Neural progenitor cell (in vitro differentiated cells): Measurements from ENCODE around the gene FAM118A.

Experiments used
- EZH2 ChIP-seq: fragments of 200-600 bp; sonication (generic); IDR thresholded peaks from 2 replicates; pipeline ENCODE4 v1.6.1; 2017; ENCODE audit warnings: antibody characterized with exemption, mild to moderate bottlenecking, moderate library complexity
- TF ChIP-seq, protein P1 (sequence below): fragments of 200-600 bp; sonication (generic); IDR thresholded peaks from 2 replicates; pipeline ENCODE4 v1.5.1; 2017; ENCODE audit warnings: antibody characterized with exemption, mild to moderate bottlenecking

DNA sequence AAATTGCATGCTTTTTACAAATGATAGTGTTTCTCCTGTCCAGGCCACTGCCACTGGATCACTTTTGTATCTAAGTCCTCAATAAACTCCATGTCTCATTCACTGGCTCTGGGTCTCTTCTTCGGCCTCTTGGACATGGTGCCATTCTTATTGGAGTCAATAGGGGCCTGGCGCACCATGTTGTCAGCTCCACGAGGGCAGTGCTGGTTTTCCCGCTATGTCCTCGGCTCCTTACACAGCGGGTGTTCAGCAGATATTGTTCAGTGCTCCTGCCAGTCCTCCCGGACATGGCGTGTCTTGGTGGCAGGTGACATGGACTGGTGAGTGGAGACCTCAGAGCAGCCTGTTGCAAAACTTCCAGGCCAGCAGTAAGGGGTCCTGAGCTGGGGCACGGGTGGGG, 3.6 kb upstream of the FAM118A start:
- TF ChIP-seq EZH2 = no peak
- TF ChIP-seq, protein P1, sequence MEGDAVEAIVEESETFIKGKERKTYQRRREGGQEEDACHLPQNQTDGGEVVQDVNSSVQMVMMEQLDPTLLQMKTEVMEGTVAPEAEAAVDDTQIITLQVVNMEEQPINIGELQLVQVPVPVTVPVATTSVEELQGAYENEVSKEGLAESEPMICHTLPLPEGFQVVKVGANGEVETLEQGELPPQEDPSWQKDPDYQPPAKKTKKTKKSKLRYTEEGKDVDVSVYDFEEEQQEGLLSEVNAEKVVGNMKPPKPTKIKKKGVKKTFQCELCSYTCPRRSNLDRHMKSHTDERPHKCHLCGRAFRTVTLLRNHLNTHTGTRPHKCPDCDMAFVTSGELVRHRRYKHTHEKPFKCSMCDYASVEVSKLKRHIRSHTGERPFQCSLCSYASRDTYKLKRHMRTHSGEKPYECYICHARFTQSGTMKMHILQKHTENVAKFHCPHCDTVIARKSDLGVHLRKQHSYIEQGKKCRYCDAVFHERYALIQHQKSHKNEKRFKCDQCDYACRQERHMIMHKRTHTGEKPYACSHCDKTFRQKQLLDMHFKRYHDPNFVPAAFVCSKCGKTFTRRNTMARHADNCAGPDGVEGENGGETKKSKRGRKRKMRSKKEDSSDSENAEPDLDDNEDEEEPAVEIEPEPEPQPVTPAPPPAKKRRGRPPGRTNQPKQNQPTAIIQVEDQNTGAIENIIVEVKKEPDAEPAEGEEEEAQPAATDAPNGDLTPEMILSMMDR = no peak
